Chondrocyte (in vitro differentiated cells): Measurements from ENCODE around the gene MOB4. TPM values are rescaled to one million over a fixed set of nuclear protein-coding genes. Genes with fewer than 3 reads are reported as not detected.

Experiments used
- DNase-seq: peaks from one replicate; pipeline ENCODE4 v3.0.0; 2021; ENCODE audit warnings: mixed read lengths, low spot score
- H3K27ac Mint-ChIP-seq: one replicate; pipeline ENCODE4 v1.8.0; 2021; ENCODE audit warnings: mild to moderate bottlenecking, moderate library complexity, mixed read lengths; ENCODE audit not compliant: unreplicated experiment
- H3K27me3 Mint-ChIP-seq: 2 replicates; pipeline ENCODE4 v1.8.0; 2021; ENCODE audit warnings: low read depth, mixed read lengths
- H3K36me3 Mint-ChIP-seq: 2 replicates; pipeline ENCODE4 v1.8.0; 2021; ENCODE audit warnings: low read depth, mixed read lengths
- H3K4me1 Mint-ChIP-seq: 2 replicates; pipeline ENCODE4 v1.8.0; 2021; ENCODE audit warnings: low read depth, mild to moderate bottlenecking, mixed read lengths
- H3K4me3 Mint-ChIP-seq: one replicate; pipeline ENCODE4 v1.8.0; 2021; ENCODE audit warnings: mild to moderate bottlenecking, moderate library complexity, mixed read lengths; ENCODE audit not compliant: unreplicated experiment
- H3K9me3 Mint-ChIP-seq: 2 replicates; pipeline ENCODE4 v1.8.0; 2021; ENCODE audit warnings: low read depth, mixed read lengths
- total RNA-seq: library from RNA; stranded (reverse); gene quantifications from 3 replicates; pipeline ENCODE4 v1.2.1, GENCODE V29; 2021
- TF ChIP-seq, protein P1 (sequence below): fragments of 200-600 bp; sonication (generic); IDR thresholded peaks from 2 replicates; pipeline ENCODE4 v1.5.0; 2021; ENCODE audit warnings: antibody characterized with exemption, mild to moderate bottlenecking, moderate library complexity

MOB4 gene
- total RNA-seq, 1 donor from 2014 or later: 30.8 TPM

DNA sequence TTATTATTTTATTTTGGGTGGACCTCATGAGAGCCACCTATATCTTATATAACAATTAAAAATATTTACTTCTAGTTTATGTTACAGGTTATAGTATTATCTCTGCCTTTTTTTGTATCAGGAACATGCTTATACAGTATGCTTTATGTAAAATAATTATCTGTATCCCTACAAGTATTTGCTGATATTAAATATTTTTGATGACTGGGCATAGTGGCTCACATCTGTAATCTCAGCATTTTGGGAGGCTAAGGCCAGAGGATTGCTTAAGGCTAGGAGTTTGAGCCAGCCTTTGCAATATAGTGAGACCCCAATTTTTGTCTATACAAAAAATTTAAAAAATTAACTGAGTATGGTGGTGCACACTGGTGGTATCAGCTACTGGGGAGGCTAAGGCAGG is 39.6 kb downstream of the MOB4 start:
- Mint-ChIP-seq H3K36me3 (peaks cover 8% of the 10 kb centered on the region), H3K27me3 (no peaks in the 10 kb centered on the region), H3K4me3 (no peak overlapping the region), H3K4me1 (peaks cover 4% of the 10 kb centered on the region), H3K27ac (no peak overlapping the region), H3K9me3 (no peaks in the 10 kb centered on the region)
- TF ChIP-seq, protein P1, sequence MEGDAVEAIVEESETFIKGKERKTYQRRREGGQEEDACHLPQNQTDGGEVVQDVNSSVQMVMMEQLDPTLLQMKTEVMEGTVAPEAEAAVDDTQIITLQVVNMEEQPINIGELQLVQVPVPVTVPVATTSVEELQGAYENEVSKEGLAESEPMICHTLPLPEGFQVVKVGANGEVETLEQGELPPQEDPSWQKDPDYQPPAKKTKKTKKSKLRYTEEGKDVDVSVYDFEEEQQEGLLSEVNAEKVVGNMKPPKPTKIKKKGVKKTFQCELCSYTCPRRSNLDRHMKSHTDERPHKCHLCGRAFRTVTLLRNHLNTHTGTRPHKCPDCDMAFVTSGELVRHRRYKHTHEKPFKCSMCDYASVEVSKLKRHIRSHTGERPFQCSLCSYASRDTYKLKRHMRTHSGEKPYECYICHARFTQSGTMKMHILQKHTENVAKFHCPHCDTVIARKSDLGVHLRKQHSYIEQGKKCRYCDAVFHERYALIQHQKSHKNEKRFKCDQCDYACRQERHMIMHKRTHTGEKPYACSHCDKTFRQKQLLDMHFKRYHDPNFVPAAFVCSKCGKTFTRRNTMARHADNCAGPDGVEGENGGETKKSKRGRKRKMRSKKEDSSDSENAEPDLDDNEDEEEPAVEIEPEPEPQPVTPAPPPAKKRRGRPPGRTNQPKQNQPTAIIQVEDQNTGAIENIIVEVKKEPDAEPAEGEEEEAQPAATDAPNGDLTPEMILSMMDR: no peak
- DNase-seq: no peak

DNA sequence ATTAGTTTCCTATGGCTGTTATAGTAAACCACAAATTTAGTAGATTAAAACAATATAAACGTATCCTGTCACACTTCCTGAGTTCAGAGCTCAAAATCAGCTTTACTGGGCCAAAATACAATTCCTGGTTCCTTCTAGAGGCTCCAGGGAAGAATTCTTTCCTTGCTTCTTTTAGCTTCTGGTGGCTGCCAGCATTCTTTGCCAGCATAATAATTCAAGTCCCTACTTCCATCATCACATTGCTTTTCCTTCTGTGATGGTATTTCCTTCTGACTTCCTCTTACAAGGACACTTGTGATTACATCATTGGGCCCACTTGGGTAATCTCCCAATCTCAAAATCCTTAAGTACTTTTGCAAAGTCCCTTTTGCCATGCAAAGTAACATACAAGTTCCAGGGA is 40.6 kb downstream of the MOB4 start:
- Mint-ChIP-seq H3K36me3 (peaks cover 7% of the 10 kb centered on the region), H3K27me3 (no peaks in the 10 kb centered on the region), H3K27ac (peak overlapping the region; percentile 13), H3K4me3 (no peak overlapping the region), H3K4me1 (peaks cover 4% of the 10 kb centered on the region), H3K9me3 (no peaks in the 10 kb centered on the region)
- TF ChIP-seq, protein P1: no peak
- no peak for DNase-seq

DNA sequence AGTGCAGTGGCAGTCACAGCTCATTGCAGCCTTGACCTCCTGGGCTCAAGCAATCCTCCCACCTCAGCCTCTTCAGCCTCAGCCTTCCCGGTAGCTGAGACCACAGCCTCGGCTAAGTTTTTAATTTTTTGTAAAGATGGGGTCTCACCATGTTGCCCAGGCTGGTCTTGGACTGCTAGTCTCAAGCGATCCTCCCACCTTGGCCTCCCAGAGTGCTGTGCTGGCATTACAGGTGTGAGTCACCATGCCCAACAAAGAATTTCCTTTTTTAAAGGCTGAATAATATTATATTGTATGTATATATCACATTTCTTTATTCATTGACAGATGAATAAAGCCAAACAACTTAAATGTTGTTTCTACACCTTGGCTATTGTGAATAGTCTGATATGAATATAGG is 42.5 kb downstream of the MOB4 start:
- TF ChIP-seq, protein P1: no peak
- peaks cover 4% of the 10 kb centered on the region for H3K4me1 Mint-ChIP-seq
- H3K27me3 Mint-ChIP-seq: no peaks in the 10 kb centered on the region
- no peak overlapping the region for H3K4me3 Mint-ChIP-seq
- no peak overlapping the region for H3K27ac Mint-ChIP-seq
- peaks cover 9% of the 10 kb centered on the region for H3K36me3 Mint-ChIP-seq
- no peak for DNase-seq
- no peaks in the 10 kb centered on the region for H3K9me3 Mint-ChIP-seq

DNA sequence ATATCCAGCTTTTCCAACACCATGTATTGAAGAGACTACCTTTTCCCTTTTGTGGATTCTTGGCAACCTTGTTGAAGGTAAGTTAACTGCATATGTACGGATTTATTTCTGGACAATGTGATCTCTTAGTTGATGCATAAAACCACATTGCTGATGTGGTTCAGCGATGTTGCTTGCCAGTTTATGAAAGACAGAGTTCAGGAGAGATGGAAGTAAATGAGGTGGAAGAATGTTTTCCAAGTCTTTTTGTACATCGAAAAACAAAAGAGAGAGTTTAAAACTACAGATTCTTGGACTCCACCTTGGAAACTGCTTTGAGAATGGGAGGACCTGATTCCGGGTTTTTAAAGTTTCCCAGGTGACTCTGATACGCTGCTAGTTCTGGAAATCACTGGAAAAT is 43.8 kb downstream of the MOB4 start:
- Mint-ChIP-seq H3K4me1 (peaks cover 4% of the 10 kb centered on the region), H3K4me3 (no peak overlapping the region), H3K27ac (no peak overlapping the region), H3K27me3 (no peaks in the 10 kb centered on the region), H3K9me3 (peaks cover 3% of the 10 kb centered on the region), H3K36me3 (peaks cover 13% of the 10 kb centered on the region)
- TF ChIP-seq, protein P1: no peak
- no peak for DNase-seq

DNA sequence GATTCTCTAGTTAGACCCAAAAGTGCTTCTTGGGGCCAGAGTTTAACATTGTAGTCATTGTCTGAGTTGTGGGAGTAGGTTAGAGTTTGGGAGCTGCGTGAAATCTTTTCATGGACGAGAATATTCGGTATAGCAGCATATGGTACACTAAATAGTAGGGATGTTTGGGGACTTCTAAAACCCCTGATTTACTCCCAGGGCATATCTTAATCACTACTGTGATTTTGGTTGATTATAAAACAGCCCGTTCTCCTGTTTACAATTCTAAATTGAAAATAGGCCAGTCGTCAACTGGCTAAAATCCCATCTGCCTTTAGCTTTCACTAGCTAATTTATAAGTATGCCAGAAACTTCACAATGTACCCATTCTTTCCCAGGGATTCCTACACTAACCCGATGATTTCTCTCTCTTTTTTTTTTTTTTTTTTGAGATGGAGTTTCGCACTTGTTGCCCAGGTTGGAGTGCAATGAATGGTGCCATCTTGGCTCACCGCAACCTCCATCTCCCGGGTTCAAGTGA is 44.3 kb downstream of the MOB4 start:
- H3K9me3 Mint-ChIP-seq: peaks cover 3% of the 10 kb centered on the region
- TF ChIP-seq, protein P1: no peak
- H3K36me3 Mint-ChIP-seq: peaks cover 12% of the 10 kb centered on the region
- peaks cover 4% of the 10 kb centered on the region for H3K4me1 Mint-ChIP-seq
- no peak overlapping the region for H3K4me3 Mint-ChIP-seq
- H3K27ac Mint-ChIP-seq: no peak overlapping the region
- DNase-seq: no peak
- H3K27me3 Mint-ChIP-seq: no peaks in the 10 kb centered on the region
